Measurements from ENCODE around the gene PCSK4. TPM values are rescaled to one million over a fixed set of nuclear protein-coding genes. Genes with fewer than 3 reads are reported as not detected.

Gene PCSK4
- total and polyA plus RNA-seq, 2 of the 13 experiments (the other 11 are each of a cell fraction or from before 2014, with no cell fraction given) = 2.0 to 2.7 TPM

DNA sequence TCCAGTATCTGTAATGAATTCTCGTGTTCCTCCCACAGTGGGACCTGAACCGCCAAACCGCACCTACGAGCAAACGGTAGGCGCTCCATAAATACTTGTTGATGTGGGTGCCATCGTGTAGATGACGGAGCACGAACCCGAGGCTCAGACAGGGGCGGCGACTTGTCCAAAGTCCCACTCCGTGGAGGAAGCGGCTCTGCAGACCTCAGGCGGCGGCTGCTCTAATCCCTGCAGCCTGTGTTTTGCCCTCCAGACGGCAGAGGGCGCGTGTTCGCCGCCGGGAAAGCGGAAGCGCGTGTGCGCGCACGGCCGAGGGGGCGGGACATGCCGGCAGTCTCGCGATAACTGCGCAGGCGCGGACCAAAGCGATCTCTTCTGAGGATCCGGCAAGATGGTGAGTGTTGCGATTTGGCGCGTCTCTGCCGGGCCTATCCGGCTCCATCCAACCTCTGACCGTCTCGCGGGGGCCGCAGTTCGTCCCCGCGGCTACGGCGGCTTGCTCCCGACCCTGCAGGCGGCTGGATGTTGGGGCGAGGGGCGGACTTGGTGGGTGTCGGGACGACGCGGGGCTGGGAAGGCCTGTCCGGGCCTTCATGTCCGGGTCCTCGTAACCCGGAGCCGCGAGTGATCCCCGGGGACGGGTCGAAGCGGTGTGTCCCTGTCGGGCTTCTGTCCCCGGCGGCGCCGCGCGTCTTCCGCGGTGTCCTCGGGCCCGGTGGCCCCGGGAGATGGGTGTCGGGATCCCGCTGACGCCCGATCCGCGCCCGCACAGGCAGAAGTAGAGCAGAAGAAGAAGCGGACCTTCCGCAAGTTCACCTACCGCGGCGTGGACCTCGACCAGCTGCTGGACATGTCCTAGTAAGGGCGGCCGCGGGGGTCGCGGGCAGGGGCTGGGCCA is 51.9 kb downstream of the PCSK4 start, which contains the start of gene RPS15 (continued):
- TF ChIP-seq TERF1 (CRISPR knock-in tag; IDR thresholded peaks at IDR 0.05) (peak; percentile 72; the same call in 1 of the 2 replicates), TBX2 (CRISPR knock-in tag; IDR thresholded peaks at IDR 0.05; ENCODE audit: borderline replicate concordance) (peak; percentile 93), RFXANK (CRISPR knock-in tag; IDR thresholded peaks at IDR 0.05) (peak; percentile 32; the same call in 1 of the 2 replicates), ZNF781 (CRISPR knock-in tag; IDR thresholded peaks at IDR 0.05; ENCODE audit: borderline replicate concordance, not compliant biosample characterization) (peak; percentile 98), ZNF136 (CRISPR knock-in tag; IDR thresholded peaks at IDR 0.05; ENCODE audit: low read depth) (no peak), ZNF224 (CRISPR knock-in tag; IDR thresholded peaks at IDR 0.05) (peak; percentile 97), ZNF382 (CRISPR knock-in tag; IDR thresholded peaks at IDR 0.05; ENCODE audit: borderline replicate concordance) (no peak), ZNF431 (CRISPR knock-in tag; IDR thresholded peaks at IDR 0.05; ENCODE audit: borderline replicate concordance, low read depth) (no peak), ZNF747 (CRISPR knock-in tag; IDR thresholded peaks at IDR 0.05; ENCODE audit: borderline replicate concordance) (peak; percentile 98), KLF11 (CRISPR knock-in tag; IDR thresholded peaks at IDR 0.05) (peak; percentile 84; the same call in 1 of the 2 replicates), ZNF263 (CRISPR knock-in tag; IDR thresholded peaks at IDR 0.05) (peak; percentile 67), KLF12 (CRISPR knock-in tag; IDR thresholded peaks at IDR 0.05; ENCODE audit: borderline replicate concordance) (peak; percentile 93), KDM4B (CRISPR knock-in tag; IDR thresholded peaks at IDR 0.05) (peak; percentile 85; the same call in 1 of the 2 replicates), ZNF18 (CRISPR knock-in tag; IDR thresholded peaks at IDR 0.05; ENCODE audit: insufficient replicate concordance) (peak; percentile 84), ZC3H13 (CRISPR knock-in tag; IDR thresholded peaks at IDR 0.05) (peak; percentile 94), ZNF510 (CRISPR knock-in tag; IDR thresholded peaks at IDR 0.05; ENCODE audit: low read depth) (peak; percentile 61; the same call in 1 of the 2 replicates), KDM5A (IDR thresholded peaks at IDR 0.05; ENCODE audit: borderline replicate concordance, low read length) (peak; percentile 52; the same call in 1 of the 2 replicates), ATF7-NPFF (CRISPR knock-in tag; IDR thresholded peaks at IDR 0.05; ENCODE audit: low read depth) (peak; percentile 94), MAFK (conservative IDR thresholded peaks at IDR 0.05 in 1 of 2, IDR thresholded peaks at IDR 0.05 in 1 of 2; ENCODE audit: low read length in 2 of 2) (no peak; a peak in 1 of 4 replicates), ZKSCAN1 (IDR thresholded peaks at IDR 0.05; ENCODE audit: low read length) (peak; percentile 72; the same call in 1 of the 2 replicates)
- TF ChIP-seq, protein P1, sequence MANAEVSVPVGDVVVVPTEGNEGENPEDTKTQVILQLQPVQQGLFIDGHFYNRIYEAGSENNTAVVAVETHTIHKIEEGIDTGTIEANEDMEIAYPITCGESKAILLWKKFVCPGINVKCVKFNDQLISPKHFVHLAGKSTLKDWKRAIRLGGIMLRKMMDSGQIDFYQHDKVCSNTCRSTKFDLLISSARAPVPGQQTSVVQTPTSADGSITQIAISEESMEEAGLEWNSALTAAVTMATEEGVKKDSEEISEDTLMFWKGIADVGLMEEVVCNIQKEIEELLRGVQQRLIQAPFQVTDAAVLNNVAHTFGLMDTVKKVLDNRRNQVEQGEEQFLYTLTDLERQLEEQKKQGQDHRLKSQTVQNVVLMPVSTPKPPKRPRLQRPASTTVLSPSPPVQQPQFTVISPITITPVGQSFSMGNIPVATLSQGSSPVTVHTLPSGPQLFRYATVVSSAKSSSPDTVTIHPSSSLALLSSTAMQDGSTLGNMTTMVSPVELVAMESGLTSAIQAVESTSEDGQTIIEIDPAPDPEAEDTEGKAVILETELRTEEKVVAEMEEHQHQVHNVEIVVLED (CRISPR knock-in tag; IDR thresholded peaks at IDR 0.05; ENCODE audit: borderline replicate concordance) = peak; percentile 98

All from HepG2 (cell line).